T-helper 2 cell treated with Interferon-gamma antibody and Interleukin-4, amounts not matched to agents 5 μg/mL and 100 μg/mL, for 36 hours (primary cell): Measurements from ENCODE around the gene NUDC.
"Not testable (repeated sequence)": the region's sequence is repeated elsewhere in the genome, so short reads cannot be mapped to it uniquely, and the experiment has no call there.

Experiments
- DNase-seq: peaks from one replicate; pipeline ENCODE4 v3.0.0; 2021; ENCODE audit warnings: low spot score
- H3K27ac Mint-ChIP-seq: one replicate; pipeline ENCODE4 v1.8.0; 2021; ENCODE audit warnings: mild to moderate bottlenecking, mixed read lengths
- H3K27me3 Mint-ChIP-seq: one replicate; pipeline ENCODE4 v1.8.0; 2021; ENCODE audit warnings: low read depth, mixed read lengths
- H3K36me3 Mint-ChIP-seq: one replicate; pipeline ENCODE4 v1.8.0; 2021; ENCODE audit warnings: low read depth, mixed read lengths
- H3K4me1 Mint-ChIP-seq: one replicate; pipeline ENCODE4 v1.8.0; 2021; ENCODE audit warnings: low read depth, mixed read lengths
- H3K4me3 Mint-ChIP-seq: one replicate; pipeline ENCODE4 v1.8.0; 2022; ENCODE audit warnings: mild to moderate bottlenecking, moderate library complexity, mixed read lengths
- H3K9me3 Mint-ChIP-seq: one replicate; pipeline ENCODE4 v1.8.0; 2021; ENCODE audit warnings: mixed read lengths

Gene NUDC

DNA sequence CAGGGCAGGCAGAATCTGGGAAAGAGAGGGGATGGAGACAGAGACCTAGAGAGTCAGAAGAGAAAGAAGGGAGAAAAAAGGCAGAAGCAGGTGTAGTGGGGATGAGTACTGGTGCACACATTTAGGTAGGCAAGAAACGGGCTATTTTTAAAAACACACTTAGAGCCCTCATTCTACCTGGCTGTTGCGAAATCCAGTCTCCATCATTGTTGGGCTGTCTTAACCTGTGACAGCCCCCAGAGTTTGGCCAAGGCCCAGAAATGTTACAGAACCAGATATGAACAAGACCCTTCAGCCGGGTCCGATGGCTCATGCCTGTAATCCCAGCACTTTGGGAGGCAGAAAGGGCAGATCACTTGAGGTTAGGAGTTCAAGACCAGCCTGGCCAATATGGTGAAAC, 51.3 kb downstream of the NUDC start:
- Mint-ChIP-seq H3K4me1 (no peaks in the 10 kb centered on the region), H3K27me3 (peaks cover 3% of the 10 kb centered on the region), H3K27ac (no peak overlapping the region), H3K9me3 (no peaks in the 10 kb centered on the region), H3K4me3 (no peak overlapping the region), H3K36me3 (no peaks in the 10 kb centered on the region)
- no peak for DNase-seq

DNA sequence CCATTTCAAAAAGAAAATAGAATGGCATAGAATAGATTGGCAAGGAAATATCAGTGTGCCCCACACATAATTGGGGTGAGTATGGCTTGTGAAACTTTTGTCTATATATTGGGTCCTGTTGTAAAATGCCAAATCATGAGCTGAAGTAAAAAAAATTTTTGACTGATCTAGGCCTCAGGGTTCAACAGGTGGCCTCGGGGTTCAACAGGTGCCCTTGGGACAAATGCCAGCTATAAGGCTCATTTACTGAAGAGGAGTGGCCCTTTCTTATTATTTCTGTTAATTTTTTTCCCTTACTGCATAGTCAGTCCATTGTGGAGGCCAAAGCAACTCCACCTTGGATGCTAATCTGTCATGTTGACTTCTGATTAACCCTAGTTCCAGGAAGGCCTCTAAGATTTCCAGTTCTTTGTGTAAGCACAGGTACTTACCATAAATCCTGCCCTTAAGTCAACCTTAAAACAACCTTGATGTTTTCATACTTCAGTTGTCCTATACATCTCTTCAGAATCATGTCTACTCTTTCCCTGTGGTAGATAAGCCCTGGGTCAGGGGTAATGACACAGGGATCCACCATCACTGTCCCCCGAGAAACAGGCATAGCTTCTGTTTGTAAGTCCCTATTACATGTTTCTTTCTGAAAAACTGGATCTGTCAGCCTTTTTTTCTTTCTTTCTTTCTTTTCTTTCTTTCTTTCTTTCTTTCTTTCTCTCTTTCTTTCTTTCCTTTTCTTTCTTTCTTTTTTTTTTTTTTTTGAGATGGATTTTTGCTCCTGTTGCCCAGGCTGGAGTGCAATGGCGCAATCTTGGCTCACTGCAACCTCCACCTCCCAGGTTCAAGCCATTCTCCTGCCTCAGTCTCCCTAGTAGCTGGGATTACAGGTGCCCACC, 55.3 kb downstream of the NUDC start:
- DNase-seq = no peak
- H3K9me3 Mint-ChIP-seq = no peaks in the 10 kb centered on the region
- H3K4me3 Mint-ChIP-seq = no peak overlapping the region
- H3K36me3 Mint-ChIP-seq = no peaks in the 10 kb centered on the region
- no peak overlapping the region for H3K27ac Mint-ChIP-seq
- H3K27me3 Mint-ChIP-seq = peaks cover 7% of the 10 kb centered on the region
- H3K4me1 Mint-ChIP-seq = no peaks in the 10 kb centered on the region

DNA sequence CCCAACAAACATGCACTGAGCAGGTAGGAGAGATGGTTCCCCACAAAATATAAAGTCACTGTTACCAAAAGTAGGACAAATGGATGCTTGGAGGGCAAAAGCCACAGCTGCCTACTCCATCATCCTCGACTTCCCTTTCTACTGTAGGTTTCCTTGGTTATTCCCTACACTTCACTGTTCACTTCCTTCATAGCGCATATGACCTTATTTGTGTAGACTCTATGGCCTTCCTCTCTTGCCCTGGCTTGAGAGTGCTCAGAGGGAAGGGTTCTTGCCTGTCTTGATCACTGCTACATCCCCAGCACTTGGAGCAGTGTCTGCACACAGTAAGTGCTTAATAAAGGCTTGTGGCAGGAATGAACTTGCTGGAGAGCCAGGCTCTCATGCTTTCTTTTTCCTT, 57.4 kb downstream of the NUDC start:
- no peaks in the 10 kb centered on the region for H3K4me1 Mint-ChIP-seq
- no peaks in the 10 kb centered on the region for H3K9me3 Mint-ChIP-seq
- H3K27me3 Mint-ChIP-seq = peaks cover 12% of the 10 kb centered on the region
- H3K4me3 Mint-ChIP-seq = no peak overlapping the region
- H3K27ac Mint-ChIP-seq = no peak overlapping the region
- no peak for DNase-seq
- H3K36me3 Mint-ChIP-seq = no peaks in the 10 kb centered on the region

DNA sequence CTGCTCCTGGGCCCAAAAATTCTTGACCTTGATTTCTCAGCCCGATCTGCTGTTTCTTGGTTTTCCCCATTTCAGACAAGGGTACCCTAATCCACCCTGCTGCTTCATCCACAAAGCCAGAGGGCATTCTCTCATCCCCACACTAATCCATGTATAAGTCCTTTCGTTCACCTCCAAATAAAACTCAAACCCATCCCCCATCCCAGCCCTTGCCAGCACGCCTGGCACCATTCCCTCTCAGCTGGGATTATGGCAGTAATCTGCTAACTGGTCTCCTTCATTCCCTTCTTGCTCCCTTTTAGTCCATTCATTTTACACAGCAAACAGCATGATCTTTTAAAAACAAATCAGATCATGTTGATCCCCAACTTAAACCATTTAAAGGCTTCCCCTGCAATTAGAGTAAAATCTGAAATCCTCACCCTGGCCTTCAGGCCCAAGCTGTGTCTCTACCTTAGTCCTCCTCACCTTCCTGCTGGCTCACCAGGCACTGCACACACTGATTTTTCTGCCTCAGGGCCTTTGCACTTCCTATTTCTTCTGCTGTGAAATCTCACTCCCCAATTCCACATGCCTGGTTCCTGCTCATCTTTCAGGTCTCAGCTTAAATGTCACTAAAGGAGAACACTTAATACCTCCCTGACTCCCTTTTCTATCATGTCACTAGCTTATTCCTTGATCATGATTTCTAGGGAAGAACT, 59.8 kb downstream of the NUDC start:
- no peak for DNase-seq
- H3K9me3 Mint-ChIP-seq = no peaks in the 10 kb centered on the region
- peaks cover 21% of the 10 kb centered on the region for H3K27me3 Mint-ChIP-seq
- no peak overlapping the region for H3K4me3 Mint-ChIP-seq
- no peaks in the 10 kb centered on the region for H3K36me3 Mint-ChIP-seq
- H3K27ac Mint-ChIP-seq = no peak overlapping the region
- no peaks in the 10 kb centered on the region for H3K4me1 Mint-ChIP-seq

DNA sequence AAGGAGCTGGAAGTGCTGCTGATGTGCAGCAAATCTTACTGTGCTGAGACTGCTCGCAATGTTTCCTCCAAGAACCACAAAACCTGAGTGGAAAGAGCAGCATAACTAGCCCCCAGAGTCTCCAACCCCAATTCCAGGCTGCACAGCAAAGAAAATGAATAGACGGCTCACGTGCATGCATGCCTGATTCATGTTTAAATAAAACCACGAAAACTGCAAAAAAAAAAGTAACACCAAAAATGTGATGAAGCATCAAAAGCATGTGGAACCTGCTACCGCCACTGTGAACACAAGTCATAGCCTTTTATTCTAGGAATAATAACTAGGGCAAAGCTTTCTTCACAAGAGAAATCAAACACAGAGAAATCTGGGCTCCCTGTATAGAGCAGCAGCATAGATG, 62.3 kb downstream of the NUDC start:
- no peak for DNase-seq
- H3K4me1 Mint-ChIP-seq = no peaks in the 10 kb centered on the region
- H3K4me3 Mint-ChIP-seq = no peak overlapping the region
- no peaks in the 10 kb centered on the region for H3K9me3 Mint-ChIP-seq
- no peak overlapping the region for H3K27ac Mint-ChIP-seq
- H3K36me3 Mint-ChIP-seq = no peaks in the 10 kb centered on the region
- H3K27me3 Mint-ChIP-seq = peaks cover 24% of the 10 kb centered on the region

DNA sequence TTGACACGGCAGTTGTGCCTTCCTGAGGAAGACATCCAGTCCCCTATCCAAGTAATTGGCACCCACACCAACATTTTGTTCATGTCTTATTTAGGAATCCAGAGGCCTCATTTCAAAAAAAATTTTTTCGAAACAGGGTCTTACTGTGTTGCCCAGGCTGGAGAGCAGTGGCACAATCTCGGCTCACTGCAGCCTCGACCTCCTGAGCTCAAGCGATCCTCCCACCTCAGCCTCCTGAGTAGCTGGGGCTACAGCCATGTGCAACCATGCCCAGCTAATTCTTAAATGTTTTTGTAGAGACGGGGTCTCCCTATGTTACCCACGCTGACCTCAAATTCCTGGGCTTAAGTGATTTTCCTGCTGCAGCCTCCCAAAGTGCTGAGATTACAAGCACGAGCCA, 62.7 kb downstream of the NUDC start:
- Mint-ChIP-seq H3K27me3 (peaks cover 26% of the 10 kb centered on the region), H3K27ac (no peak overlapping the region), H3K36me3 (no peaks in the 10 kb centered on the region), H3K4me1 (no peaks in the 10 kb centered on the region), H3K9me3 (no peaks in the 10 kb centered on the region), H3K4me3 (no peak overlapping the region)
- DNase-seq = no peak

DNA sequence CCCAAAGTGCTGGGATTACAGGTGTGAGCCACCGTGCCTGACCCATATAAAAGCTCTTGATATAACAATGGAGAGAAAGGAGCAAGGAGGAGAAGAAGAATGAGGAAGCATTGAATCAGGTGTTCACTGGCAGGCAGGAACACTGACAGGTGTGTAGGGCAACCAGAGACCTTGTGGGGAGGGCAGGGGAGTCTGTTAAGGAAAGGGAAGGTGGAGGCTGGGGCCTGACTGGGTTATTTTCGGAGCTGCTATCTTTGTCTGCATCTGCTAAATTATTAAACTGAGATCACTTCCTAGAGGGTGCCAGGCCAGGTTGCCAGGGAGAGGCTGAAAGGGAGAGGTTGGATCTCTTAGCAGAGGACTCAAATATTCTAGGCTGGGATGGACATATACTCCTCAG, 65.1 kb downstream of the NUDC start:
- Mint-ChIP-seq H3K4me3 (no peak overlapping the region), H3K4me1 (peaks cover 2% of the 10 kb centered on the region), H3K9me3 (no peaks in the 10 kb centered on the region), H3K27me3 (peaks cover 41% of the 10 kb centered on the region), H3K27ac (no peak overlapping the region), H3K36me3 (no peaks in the 10 kb centered on the region)
- DNase-seq = no peak

DNA sequence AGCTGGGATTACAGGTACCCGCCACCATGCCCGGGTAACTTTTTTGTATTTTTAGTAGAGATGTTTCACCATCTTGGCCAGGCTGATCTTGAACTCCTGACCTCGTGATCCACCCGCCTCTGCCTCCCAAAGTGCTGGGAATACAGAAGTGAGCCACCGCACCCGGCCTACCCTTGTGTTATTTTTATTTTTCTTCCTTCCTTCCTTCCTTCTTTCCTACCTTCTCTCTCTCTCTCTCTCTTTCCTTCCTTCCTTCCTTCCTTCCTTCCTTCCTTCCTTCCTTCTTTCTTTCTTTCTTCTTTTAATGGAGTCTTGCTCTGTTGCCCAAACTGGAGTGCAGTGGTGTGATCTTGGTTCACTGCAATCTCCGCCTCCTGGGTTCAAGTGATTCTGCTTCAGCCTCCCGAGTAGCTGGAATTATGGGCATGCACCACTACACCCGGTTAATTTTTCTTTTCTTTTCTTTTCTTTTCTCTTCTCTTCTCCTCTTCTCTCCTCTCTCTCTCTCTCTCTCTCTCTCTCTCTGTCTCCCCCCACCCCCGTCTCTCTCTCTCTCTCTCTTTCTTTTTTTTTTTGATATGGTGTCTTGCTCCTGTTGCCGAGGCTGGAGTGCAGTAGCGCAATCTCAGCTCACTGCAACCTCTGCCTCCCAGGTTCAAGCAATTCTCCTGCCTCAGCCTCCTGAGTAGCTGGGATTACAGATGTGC, 68.0 kb downstream of the NUDC start:
- not testable (repeated sequence) for DNase-seq, H3K27ac Mint-ChIP-seq, H3K4me3 Mint-ChIP-seq, H3K9me3 Mint-ChIP-seq, H3K36me3 Mint-ChIP-seq
- Mint-ChIP-seq H3K4me1 (peaks cover 14% of the 10 kb centered on the region), H3K27me3 (peaks cover 49% of the 10 kb centered on the region)

DNA sequence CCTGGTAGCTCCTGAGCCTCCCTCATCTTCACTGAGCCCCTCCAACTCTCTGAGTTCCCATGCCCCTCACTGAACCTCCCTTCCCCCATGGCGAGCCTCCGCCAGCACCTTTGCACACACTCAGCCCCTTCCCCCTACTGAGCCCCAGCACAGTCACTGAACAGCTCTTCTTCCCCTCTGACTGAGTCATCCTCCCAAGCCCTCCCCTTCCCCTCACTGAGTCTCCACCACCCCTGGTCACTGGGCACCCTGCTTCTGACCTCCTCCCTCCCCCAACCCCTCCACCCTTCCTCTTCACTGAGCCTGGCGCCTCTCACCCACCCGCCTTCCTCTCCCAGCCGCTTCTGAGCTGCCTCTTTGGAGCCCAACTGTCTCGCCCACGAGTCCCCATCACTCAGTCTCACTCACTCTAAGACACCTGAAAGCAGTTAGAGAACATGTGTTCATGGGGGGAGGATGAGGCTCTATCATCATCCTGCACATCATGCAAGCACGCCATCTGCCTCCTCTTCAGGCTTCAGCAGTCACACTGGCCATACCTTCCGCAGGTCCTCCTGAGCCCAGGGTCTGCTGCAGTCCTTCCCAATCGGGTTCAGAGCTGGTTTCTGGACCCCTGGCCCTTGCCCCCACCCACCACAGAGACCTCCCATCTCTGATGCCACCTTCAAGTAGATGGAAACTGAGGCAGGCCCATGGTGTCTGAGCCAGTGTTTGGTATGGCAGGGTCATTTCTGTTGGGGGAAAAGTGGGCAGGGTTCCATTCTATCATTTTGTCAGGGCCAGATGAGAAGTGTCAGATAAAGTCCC, 70.0 kb downstream of the NUDC start:
- Mint-ChIP-seq H3K36me3 (no peaks in the 10 kb centered on the region), H3K4me3 (peak overlapping the region; percentile 36), H3K27me3 (peaks cover 60% of the 10 kb centered on the region), H3K27ac (no peak overlapping the region), H3K4me1 (peaks cover 15% of the 10 kb centered on the region), H3K9me3 (no peaks in the 10 kb centered on the region)
- DNase-seq = no peak

DNA sequence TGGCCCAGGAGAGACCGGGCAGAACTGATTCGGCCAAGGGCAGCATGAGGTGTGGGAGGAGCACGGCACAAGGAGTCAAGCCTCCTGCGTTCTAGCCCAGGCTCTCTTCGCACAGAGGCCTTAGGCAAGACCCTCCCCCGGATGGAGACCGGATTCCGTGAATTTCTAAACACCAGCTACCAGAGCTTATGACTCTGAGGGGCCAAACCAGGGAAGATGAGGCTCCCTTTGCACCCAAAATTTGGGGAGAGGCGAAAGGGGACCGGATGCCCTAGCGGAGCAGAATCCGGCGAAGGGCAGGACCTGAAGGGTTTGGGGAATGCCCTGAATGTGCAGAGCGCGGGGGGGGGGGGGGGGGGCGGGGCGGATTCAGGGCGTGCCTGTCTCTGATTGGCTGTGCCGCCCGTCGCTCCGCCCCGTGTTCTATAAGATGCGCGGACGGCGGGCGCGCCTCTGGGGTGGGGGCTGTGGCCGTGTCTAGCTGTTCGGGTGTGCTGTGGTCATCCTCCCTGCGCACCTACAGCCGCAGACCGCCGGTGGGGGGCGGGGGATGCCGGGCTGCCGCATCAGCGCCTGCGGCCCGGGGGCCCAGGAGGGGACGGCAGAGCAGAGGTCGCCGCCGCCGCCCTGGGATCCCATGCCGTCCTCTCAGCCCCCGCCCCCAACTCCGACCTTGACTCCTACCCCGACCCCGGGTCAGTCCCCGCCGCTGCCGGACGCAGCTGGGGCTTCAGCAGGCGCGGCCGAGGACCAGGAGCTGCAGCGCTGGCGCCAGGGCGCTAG, 71.9 kb downstream of the NUDC start, which contains the start of gene TRNP1:
Gene TRNP1, plus strand, starts transcription at position 456 of the 783 bp plus-strand sequence. Its CDS starts 95 bp downstream, at position 551.
- Mint-ChIP-seq H3K9me3 (no peaks in the 10 kb centered on the region), H3K4me3 (peak within 1 kb of the TSS; percentile 83), H3K27ac (peak within 1 kb of the TSS; percentile 20), H3K4me1 (peaks cover 22% of the 10 kb centered on the region), H3K27me3 (peaks cover 69% of the 10 kb centered on the region), H3K36me3 (no peaks in the 10 kb centered on the region)
- peak; percentile 75 for DNase-seq

DNA sequence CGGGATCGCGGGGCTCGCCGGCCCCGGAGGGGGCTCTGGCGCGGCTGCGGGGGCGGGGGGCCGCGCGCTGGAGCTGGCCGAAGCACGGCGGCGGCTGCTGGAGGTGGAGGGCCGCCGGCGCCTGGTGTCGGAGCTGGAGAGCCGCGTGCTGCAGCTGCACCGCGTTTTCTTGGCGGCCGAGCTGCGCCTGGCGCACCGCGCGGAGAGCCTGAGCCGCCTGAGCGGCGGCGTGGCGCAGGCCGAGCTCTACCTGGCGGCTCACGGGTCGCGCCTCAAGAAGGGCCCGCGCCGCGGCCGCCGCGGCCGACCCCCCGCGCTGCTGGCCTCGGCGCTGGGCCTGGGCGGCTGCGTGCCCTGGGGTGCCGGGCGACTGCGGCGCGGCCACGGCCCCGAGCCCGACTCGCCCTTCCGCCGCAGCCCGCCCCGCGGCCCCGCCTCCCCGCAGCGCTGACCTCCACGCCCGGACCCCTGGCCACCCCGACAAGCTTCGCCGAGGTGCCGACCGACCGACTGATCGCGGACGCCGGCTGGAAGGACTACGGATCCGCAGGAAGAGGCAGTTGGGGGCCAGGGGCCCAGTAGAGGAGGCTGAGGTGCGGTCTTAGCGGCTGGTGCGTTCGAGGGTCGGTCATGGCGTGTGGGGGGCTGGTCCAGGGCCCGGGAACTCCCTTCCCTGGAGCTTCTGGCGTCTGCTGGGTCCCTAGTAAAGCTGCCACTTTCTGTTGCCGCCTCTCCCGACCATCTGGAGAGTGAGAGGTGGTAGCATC, 72.7 kb downstream of the NUDC start:
- Mint-ChIP-seq H3K27me3 (peaks cover 69% of the 10 kb centered on the region), H3K4me3 (peak overlapping the region; percentile 64), H3K36me3 (no peaks in the 10 kb centered on the region), H3K9me3 (no peaks in the 10 kb centered on the region), H3K27ac (no peak overlapping the region), H3K4me1 (peaks cover 22% of the 10 kb centered on the region)
- DNase-seq = peak; percentile 19

DNA sequence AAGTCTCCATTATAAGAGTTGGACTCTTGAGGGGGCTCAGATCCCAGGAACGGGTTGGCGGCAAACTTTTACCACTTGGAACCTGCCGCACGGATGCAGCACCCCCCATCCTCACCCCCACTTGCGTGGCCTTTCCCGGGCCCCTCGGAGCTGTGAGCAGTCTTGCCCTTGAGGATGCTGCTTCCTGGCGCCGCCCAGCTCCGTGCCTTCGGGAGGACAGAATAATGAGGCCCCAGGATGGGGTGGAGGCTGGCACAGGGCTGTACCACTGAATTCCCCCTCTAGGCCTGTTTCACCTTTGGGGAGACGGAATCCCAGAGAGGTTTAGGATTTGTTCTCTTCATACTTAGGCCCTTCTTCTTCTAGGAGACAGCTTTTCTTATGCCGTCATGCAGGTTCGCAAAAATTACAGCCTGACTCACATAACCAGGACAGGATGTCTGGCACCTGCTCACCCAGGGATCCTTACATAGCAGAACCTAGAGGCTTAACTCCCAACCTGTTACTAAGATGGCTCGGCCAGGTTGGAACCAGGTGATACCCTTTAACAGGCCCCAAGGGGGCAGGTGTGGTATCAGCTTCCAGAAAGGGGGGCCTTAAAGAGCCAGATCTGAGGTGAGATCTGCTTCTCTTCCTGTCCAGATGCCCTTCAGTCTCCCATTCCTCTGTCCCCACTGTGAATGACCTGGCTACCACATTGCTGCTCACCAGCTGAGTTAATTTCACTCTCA, 73.4 kb downstream of the NUDC start:
- H3K36me3 Mint-ChIP-seq = no peaks in the 10 kb centered on the region
- DNase-seq = no peak
- peaks cover 22% of the 10 kb centered on the region for H3K4me1 Mint-ChIP-seq
- peak overlapping the region; percentile 64 for H3K4me3 Mint-ChIP-seq
- H3K27me3 Mint-ChIP-seq = peaks cover 62% of the 10 kb centered on the region
- no peak overlapping the region for H3K27ac Mint-ChIP-seq
- H3K9me3 Mint-ChIP-seq = no peaks in the 10 kb centered on the region
